Heart left ventricle (tissue), 16 donors: ENCODE results near the gene ARHGEF37. TPM values are rescaled to one million over a fixed set of nuclear protein-coding genes. Genes with fewer than 3 reads are reported as not detected.

ENCODE experiments used
- ATAC-seq, 4 donors: fragments of 200-7000 bp; cut with Tn5 transposase; one replicate each; pipeline ENCODE4 v1.9.1; 2020 to 2022; ENCODE audit warnings: moderate library complexity in 4 of 4, mild to moderate bottlenecking in 3 of 4, moderate number of reproducible peaks in 1 of 4
- DNase-seq, 5 donors: peaks; one replicate each; pipeline ENCODE4 v3.0.0-alpha.2; 2020
- H3K27ac ChIP-seq, 12 donors: fragments of 200-600 bp; sonication (generic) in 4 of 12; one replicate each; pipeline versions ENCODE4 v1.5.0 to v1.8.0; 2016 to 2022; ENCODE audit warnings: mild to moderate bottlenecking in 2 of 12
- H3K27me3 ChIP-seq, 9 donors: fragments of 200-600 bp; sonication (generic) in 2 of 9; one replicate each; pipeline versions ENCODE4 v1.5.1 to v1.8.0; 2016 to 2022; ENCODE audit warnings: mild to moderate bottlenecking in 3 of 9
- H3K36me3 ChIP-seq, 9 donors: fragments of 200-600 bp; sonication (generic) in 2 of 9; one replicate each; pipeline versions ENCODE4 v1.5.0 to v1.8.0; 2018 to 2022; ENCODE audit warnings: mild to moderate bottlenecking in 2 of 9
- H3K4me1 ChIP-seq, 12 donors: fragments of 200-600 bp; sonication (generic) in 4 of 12; one replicate each; pipeline versions ENCODE4 v1.5.0 to v1.8.0; 2016 to 2022; ENCODE audit warnings: mild to moderate bottlenecking in 3 of 12
- H3K4me3 ChIP-seq, 12 donors: fragments of 200-600 bp; sonication (generic) in 4 of 12; one replicate each; pipeline versions ENCODE4 v1.5.0 to v1.8.0; 2017 to 2022; ENCODE audit warnings: mild to moderate bottlenecking in 9 of 12, moderate library complexity in 4 of 12
- H3K9me3 ChIP-seq, 12 donors: fragments of 200-600 bp; sonication (generic) in 4 of 12; one replicate each; pipeline versions ENCODE4 v1.5.0 to v1.8.0; 2016 to 2022; ENCODE audit warnings: mild to moderate bottlenecking in 1 of 12
- CTCF ChIP-seq, 12 donors: fragments of 200-600 bp; sonication (generic) in 4 of 12; IDR thresholded peaks; one replicate each; pipeline versions ENCODE4 v1.5.0 to v1.8.0; 2018 to 2022; ENCODE audit warnings: antibody characterized with exemption in 12 of 12, mild to moderate bottlenecking in 5 of 12
- POLR2A ChIP-seq, 2 donors: fragments of 450-650 bp; IDR thresholded peaks; one replicate each; pipeline ENCODE4 v1.6.1; 2017; ENCODE audit warnings: antibody characterized with exemption in 2 of 2, mild to moderate bottlenecking in 2 of 2, moderate library complexity in 2 of 2
- WGBS, 4 donors: extraction: QIAGEN DNeasy Blood & Tissue Kit in 2 of 4; methylation state at CpG; one replicate each; pipeline versions ENCODE4 v1.1.5 to v1.1.7; 2013 to 2018; 5-methylcytosine and 5-hydroxymethylcytosine counted together
- intact Hi-C, 10 donors: fragments of 100-400 bp; cut with DNase I; formaldehyde crosslinking; loops; one replicate each; pipeline versions ENCODE4 v1.11.1 to v1.14.2; 2022
- polyA plus RNA-seq, 2 donors: library from polyadenylated mRNA; stranded (reverse); fragments of 200-250 nt; gene quantifications; one replicate each; pipeline ENCODE4 v1.2.3, GENCODE V29; 2013
- total RNA-seq, 9 donors: library from RNA; depleted of rRNA in 2 of 9; stranded (reverse); fragments of >200 nt in 2 of 9; fragmentation: NEBNext Ultra II Directional in 3 of 9; extraction: Animal tissue kit (Norgen Biotek cat#: 25700) in 3 of 9; gene quantifications; one replicate each; pipeline versions ENCODE4 v1.1.0 to v1.2.4, GENCODE V29; 2016 to 2023
- donor health status: ischemic (EF 13 %, LVEDD 7.1; RV severe dilation, severe dysfunction).
- donor health status: healthy with polysubstance abuse.
- donor health status: DM: no; HTN: yes; CAD: no.
- donor health status: DM: no; HTN: no; CAD: no.
- donor health status: ischemic (EF 25% LVEDD 6.9; RV normal size, moderate dysfunction).
- donor health status: ischemic (EF 25% LVEDD 5.7; RV mildly dilated, moderate dysfunction).
- donor health status: healthy.
- donor health status: DM: yes; HTN: yes; CAD: no.
- donor health status: ischemic (EF 35%, LVEDD 5.7; RV mildly dilated, moderate dysfunction).
- donor health status: nonischemic (EF 11% LVEDD 7.7; RV severe dilation, severe dysfunction).
- donor health status: DM: yes; HTN: yes; CAD: no.
- donor health status: PGD.
- donor health status: ischemic (EF 29% LVEDD 5.4; RV normal size, mild dysfunction).
- donor health status: nonischemic (EF 23%, LVEDD 6.1; RV moderate dilation, normal function).

Gene ARHGEF37
- total and polyA plus RNA-seq, 11 donors, result 8.1 to 28.5 (median 17.9) TPM

GRCh38 chr5:149664666-149665415 lies 83.5 kb downstream of the ARHGEF37 start:
- H3K4me1 ChIP-seq, result peaks cover 0 to 32% (median 15%) of the 10 kb centered on the region in 12 donors
- peak overlapping the region in 3 of 12 donors; percentile 1 to 75 (median 72) for H3K27ac ChIP-seq
- ATAC-seq (peak; percentile 14 to 36 (median 30)), DNase-seq (no peak)
- intact Hi-C loops, result loop anchor here in 1 of 10 donors (5.0 kb wide), 1 partner anchor 162 kb away; no protein-coding TSS in a partner anchor
- no peaks in the 10 kb centered on the region for H3K36me3 ChIP-seq
- H3K4me3 ChIP-seq, result no peak overlapping the region
- H3K9me3 ChIP-seq, result peaks cover 0 to 15% (median 0%) of the 10 kb centered on the region in 12 donors
- WGBS, 4 donors, result 80 to 84% (median 81%) methylated on average over 11 of the region's 11 CpGs
- no peaks in the 10 kb centered on the region for H3K27me3 ChIP-seq
- no peak for TF ChIP-seq CTCF (IDR thresholded peaks at IDR 0.05)
- TF ChIP-seq POLR2A (IDR thresholded peaks at IDR 0.05), result no peak

- WGBS, 4 donors, result 54 to 65% (median 60%) methylated on average over 5 of the region's 5 CpGs
- DNase-seq (no peak), ATAC-seq (peak in 3 of 4 donors; percentile 12 to 41 (median 24))
- no peak overlapping the region for H3K4me3 ChIP-seq
- H3K27me3 ChIP-seq, result no peaks in the 10 kb centered on the region
- H3K4me1 ChIP-seq, result peaks cover 0 to 32% (median 15%) of the 10 kb centered on the region in 12 donors
- no peaks in the 10 kb centered on the region for H3K36me3 ChIP-seq
- peak overlapping the region in 9 of 12 donors; percentile 17 to 79 (median 67) for H3K27ac ChIP-seq
- no peak for TF ChIP-seq POLR2A (IDR thresholded peaks at IDR 0.05)
- TF ChIP-seq CTCF (IDR thresholded peaks at IDR 0.05), result no peak
- intact Hi-C loops, result loop anchor here in 3 of 10 donors (1.0 to 5.0 kb wide), 3 partner anchors 162 to 163 kb away; no protein-coding TSS in a partner anchor
- peaks cover 0 to 15% (median 3%) of the 10 kb centered on the region in 12 donors for H3K9me3 ChIP-seq
Observed at GRCh38 chr5:149665416-149666175, 84.3 kb downstream of the ARHGEF37 start.

GRCh38 chr5:149666212-149666852 lies 85.0 kb downstream of the ARHGEF37 start:
- Histone ChIP-seq H3K4me3 (no peak overlapping the region), H3K27ac (peak overlapping the region in 10 of 12 donors; percentile 17 to 79 (median 64)), H3K36me3 (no peaks in the 10 kb centered on the region), H3K27me3 (no peaks in the 10 kb centered on the region), H3K4me1 (peaks cover 0 to 32% (median 15%) of the 10 kb centered on the region in 12 donors), H3K9me3 (peaks cover 0 to 15% (median 3%) of the 10 kb centered on the region in 12 donors)
- ATAC-seq, result peak in 3 of 4 donors; percentile 68 to 84 (median 78)
- intact Hi-C loops, result loop anchor here in 3 of 10 donors (1.0 to 5.0 kb wide), 3 partner anchors 161 to 162 kb away; no protein-coding TSS in a partner anchor
- WGBS, 4 donors, result 47 to 66% (median 58%) methylated on average over 4 of the region's 4 CpGs
- DNase-seq, result peak in 2 of 5 donors; percentile 37 to 47
- TF ChIP-seq CTCF (IDR thresholded peaks at IDR 0.05), result no peak
